NAMALWA (cell line): ENCODE measurements around the gene EAF1.
"Not testable (repeated sequence)": the region's sequence is repeated elsewhere in the genome, so short reads cannot be mapped to it uniquely, and the experiment has no call there.

ENCODE experiments used
- DNase-seq: peaks from one replicate; pipeline ENCODE4 v3.0.0-alpha.2; 2015; ENCODE audit warnings: low spot score

The EAF1 gene

DNA sequence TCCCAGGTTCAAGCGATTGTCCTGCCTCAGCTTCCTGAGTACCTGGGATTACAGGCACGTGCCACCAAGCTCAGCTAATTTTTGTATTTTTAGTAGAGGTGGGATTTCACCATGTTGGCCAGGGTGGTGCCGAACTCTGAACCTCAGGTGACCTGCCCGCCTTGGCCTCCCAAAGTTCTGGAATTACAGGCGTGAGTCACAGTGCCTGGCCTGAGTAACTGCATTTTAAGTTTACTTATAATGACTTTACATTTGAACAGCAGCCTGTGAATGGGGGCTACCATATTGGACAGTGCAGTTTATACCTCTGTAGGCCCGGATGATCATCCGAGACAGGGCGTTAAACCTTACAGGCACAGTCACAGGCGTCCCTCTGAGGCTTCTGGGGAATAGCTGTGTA is 24.8 kb downstream of the EAF1 start:
- no peak for DNase-seq

DNA sequence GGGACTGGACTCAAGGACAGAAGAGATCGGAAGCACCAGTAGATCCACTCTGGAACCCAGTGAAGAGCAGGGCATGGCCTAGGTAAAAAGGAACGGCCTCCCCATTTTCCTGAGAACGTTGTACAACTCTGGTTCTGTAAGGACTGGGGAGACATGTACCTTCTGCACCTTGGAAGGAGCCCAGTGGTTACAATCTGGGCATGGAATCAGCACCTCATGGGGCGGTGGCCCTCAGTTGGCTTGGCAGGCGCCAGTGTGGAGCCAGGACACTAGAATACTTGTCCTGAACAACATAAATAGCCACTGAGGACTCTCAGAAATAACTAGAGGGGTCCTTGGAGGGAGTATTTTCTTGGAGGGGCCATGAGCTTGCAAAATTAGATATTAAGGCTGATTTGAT is 25.6 kb downstream of the EAF1 start:
- DNase-seq, result no peak

DNA sequence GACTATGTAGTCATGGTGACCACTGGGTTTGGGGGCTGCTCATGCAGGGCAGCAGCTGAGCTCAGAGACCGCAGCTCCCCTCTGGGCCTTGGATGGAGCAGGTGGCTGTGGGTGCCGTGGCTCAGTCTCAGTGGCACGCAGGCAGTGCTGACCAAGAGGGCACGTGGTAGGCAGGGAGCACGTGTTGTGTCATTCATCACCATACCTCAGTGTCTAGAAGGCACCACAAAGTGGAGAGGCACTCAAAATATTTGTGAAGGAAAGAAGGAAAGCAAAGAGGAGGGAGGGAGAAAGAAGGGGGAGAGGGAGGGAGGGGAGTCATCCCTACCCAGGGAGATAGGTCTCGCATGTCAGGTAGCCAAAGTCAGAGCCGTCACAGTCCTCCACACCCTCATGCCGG is 26.1 kb downstream of the EAF1 start:
- DNase-seq, result no peak

DNA sequence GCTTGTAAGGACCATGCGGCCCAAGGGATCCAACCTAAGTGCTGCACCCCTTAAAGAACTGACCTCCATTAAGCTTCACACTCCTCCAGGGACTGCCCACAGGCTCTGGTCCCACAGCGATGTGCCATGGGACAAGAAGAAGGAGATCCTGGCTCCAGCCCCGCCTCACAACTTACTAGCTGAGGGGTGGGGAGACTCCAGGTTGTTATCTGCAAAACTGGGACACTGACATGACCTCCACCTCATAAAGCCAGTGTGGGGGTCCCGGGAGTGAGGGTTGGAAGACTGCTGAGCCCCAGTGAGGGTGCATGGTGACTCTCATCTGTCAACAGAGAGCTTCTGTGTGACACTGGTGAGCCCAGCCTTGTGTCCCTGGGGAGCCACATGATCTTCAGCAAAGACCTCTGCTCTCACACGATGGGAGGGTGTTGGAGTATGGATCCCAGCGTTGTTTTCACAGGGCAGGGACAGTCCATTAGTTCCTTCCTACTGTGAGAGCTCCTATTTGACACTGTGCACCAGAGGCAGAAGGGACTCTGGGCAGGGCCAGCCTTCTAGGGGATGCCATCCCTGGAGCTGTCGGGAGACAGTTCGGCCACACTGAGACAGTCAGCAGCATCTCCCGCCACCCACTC is 26.7 kb downstream of the EAF1 start:
- DNase-seq, result no peak

DNA sequence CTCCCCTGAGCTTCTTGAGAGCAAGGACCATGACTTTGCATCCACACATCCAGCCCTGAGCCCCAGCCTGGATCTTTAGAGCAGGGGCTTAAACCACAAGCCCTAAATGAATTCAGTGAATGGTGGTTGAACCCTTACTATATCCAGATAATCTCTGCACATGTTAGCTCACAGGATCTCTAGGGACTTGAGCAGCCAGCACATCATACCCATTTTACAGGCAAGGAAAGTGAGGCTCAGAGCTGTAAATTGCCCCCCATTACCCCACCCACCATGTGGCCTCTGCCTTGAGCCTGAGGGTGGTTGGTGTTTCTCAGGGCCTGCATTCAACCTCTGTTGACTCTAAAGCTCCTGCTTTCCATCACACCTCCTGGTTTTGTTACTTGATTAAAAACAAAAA is 27.6 kb downstream of the EAF1 start:
- no peak for DNase-seq

DNA sequence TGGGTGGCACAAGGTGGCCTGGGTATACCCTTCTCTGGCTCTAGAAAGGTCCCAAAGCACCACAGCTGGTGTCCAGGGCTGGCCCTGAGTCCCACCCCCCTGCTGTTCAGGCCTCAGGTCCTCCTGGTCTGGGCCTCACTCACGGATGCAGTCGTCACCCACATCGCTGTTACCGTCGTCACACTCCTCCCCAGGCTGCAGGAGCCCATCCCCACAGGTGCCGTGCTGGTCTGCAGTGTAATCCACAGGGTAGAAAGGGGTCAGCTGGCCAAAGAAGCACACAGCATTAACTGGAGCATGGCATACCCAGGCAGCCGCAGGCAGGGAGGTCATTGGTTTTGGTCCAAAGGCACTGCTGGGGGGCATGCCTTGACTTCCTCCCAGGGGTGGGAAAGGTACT is 28.4 kb downstream of the EAF1 start:
- no peak for DNase-seq

DNA sequence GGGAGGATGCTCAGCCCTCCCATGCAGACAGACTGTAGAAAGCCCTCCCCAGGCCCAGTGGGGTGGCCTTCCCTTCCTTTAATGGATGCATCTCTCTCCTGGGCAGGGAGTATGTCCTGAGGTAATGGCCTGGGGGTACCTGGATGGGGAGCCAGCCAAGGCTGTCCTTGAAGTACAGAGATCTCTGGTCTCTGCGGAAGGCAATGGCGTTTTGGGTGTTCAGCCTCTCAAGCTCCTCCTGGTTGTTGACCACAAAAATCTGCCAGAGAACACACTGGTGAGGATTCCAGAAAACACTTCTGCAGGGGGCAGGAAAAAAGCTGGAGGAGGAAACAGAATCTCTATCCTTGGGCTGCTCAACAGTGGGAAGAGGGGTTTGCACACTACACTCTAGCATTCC is 28.9 kb downstream of the EAF1 start:
- no peak for DNase-seq

DNA sequence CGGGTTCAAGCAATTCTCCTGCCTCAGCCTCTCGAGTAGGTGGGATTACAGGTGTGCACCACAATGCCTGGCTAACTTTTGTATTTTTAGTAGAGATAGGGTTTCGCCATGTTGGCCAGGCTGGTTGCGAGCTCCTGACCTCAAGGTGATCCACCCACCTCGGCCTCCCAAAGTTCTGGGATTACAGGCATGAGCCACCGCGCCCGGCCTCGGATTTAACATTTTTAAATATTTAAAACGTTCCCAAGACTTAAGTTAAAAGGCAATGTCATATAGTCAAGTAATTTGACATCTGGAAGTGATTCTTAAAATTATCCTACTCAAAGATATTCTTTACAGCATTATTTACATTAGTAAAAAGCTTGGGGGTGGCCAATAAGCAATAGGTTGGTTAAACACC is 29.5 kb downstream of the EAF1 start:
- DNase-seq, result not testable (repeated sequence)

DNA sequence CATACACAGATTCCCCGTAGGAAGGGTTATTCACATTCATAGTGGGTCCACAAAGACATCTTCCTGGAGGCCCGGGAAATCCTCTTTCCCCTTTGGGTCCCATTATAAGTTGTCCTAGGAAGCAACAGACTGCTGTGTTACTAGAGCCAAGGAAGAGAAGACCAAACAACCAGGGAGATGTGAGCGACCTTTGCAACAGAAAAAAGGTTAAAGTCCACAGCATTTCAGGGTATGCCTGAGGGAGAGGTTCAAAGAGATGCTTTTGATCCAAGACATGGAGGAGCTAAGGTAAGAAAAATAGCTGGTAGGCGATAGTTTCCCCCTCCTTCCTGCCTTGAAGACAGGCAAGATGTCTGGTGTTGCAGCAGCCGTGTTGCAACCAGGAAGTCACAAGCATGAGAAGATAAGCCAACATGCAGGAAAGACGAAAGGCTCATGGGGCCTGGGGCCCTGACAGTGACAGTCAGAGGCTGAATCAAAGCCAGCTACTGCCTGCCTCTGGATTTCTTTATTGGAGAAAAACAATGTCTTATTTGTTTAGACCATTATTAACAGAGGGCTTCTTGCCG is 30.9 kb downstream of the EAF1 start:
- no peak for DNase-seq

DNA sequence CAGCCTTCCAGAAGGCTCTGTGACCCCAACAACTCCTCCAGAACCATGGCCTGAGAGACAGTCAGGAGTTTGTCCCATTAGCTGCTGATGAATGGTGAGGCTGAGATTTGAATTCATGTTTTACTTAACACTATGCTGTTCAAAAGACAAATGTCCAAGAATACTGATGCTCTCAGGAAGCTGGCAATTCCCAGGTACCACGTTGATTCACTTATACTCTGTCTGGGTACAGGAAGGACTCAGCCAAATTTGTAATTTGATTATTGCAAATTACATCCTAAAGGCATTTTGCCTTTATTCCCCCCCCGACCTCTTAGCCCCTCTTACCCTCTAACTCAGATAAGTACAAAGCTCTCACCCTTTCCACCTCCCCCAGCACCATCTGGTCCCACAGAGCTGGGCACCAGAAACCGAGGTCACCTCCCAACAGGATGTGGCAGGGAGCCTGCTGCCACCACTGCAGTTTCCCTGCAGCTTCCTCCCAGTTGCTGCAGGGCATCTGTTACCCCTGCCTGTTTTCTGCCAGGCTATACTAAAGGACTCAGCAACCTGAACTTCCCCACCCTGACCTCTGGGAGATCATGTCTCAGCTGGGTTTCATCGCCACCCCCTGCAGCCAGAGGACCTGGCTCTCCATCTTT is 33.6 kb downstream of the EAF1 start:
- peak; percentile 13 for DNase-seq

DNA sequence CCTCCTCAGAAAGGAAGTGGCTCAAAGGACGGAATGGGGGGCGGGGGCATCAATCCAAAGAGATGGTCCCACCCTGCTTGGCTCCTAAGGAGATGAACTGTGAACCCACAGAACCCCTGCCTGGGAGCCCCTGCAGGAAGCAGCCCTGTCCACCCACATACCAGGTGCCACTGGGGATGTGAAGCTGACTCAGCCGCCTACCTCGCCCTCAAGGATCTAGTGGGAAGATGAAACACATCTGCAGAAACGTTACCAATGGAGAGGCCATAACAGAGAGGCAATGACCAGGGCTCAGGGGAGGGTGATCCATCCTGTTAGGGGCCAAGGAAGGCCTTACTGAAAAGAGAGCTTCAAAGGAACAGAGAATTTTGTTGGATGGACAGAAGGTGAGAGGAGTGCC is 35.1 kb downstream of the EAF1 start:
- DNase-seq, result no peak

DNA sequence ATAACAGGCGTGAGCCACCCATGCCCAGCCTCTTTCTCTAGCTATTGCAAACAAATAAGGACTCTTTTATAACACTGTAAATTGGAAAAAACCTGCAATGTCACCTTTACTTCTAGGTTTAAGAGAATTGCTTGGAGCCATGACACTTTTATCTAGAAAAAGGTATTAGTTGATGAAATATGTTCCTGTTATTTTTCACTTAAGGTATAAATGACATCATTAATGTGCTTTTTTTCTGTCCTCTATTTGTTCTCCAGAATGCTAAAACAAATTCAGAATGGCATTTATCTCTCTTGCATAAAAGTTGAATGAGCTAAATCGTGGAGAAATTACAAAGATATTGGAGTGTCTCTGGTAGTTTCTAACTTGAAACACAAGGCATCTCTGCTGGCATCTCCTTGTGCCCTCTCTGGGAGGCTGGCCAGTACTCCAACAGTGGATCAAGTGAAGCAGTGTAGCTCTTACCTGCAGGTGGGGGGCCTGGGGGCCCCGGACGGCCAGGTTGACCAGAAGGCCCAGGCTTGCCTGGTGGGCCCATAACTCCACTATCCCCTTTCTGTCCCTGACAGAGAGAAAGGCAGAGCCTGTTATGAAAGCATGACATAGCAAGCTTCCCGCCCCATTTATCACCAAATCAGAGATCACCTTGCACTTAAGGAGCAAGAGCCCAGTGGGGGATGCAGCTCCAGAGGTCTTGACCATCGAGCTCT is 38.6 kb downstream of the EAF1 start:
- no peak for DNase-seq

DNA sequence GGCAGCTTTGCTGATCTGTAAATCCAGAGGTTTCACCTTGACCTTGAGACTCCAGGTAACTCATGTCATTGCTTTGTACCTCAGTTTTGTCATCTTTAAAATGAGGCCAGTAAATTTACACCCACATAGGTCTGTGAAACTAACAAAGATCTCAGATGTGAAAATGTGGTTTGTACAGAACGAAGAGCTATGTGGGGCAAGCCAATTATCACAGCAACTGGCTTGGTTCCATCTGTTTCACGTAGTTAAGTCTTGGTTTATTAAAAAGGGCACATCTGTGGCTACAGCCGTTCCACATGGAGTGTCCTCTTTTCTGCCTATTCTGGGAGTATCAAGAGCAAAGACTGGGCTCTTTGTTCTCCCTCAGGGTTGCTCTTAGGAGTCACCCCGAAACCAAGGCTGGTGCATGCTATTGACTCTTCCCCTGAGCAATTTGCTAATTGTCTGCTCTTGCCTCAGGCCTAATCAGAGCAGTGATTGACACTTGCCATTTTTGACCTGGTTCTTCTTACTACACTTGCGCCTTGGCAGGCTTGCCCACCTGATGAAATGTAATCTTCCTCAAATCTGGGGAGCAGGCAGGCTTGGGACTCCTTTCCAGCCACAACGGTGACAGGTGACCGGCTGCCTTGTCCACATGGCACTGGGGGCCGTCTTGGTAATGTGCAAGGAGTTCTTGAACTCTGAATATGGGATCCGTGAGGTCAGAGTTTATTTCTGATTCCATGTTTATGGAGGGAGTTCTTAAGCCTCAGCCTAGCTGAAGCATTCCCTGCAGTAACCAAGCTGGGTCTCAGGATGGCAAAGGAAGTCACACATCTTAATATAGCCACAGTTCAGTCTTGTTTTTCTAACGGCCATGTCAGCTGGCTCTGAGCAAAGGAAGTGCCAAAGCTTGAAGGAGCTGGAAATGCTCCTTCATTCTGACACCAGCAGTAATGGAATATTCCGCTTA is 40.1 kb downstream of the EAF1 start:
- DNase-seq, result no peak

DNA sequence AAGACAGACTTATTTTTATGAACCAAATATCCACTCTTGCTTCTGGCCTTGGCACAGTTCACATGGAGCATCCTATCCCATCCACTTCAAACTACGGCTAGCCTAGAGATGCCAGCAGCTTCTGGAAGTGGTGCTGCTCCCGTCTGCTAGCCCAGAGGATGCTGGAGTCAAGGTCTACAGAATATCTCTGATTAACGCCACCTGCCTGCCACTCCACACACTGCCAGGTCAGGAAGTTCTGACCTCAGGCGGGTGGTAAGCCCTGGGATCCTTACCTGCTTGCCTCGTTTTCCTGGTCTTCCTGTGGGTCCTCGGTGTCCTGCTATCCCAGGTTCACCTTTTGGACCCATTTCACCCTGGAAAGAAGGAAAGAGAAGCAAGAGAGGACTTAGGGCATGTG is 42.9 kb downstream of the EAF1 start:
- DNase-seq, result no peak

DNA sequence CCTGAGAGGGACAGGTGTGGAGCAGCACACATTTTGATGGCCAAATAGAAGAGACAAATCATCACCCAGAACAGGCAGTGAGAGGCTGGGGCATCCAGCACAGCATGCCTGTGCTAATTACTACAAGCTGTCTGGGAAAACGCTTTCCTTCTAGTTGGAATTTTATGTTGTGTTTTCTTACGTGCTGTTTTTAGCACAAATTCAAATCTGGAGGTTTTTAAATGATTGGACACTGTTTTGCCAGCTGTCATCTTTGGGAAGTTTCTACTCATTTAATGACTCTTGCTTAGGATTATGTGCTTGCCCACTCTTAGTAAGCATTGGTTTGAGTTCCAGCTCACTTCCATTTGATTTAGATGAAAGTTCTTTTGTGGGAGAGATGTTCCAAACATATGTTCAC is 43.5 kb downstream of the EAF1 start:
- DNase-seq, result no peak

DNA sequence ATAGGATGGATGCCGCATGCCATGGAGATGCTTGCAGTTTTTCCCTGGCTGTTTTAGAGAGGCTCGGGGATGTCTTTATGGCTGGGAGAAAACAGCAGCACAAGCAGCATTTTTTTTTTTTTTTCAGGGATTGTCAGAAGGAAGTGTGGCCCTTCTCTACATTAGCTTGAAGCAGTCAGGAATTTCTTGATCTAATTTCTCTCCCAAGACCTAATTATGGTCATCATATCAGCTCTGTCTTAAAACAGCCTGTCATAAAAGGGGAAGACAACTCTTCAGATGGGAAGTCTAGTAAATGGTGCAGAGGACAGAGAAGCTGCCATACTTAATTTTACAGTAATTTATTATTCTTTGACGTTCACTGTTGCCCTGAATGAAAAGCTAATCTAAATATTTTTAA is 44.5 kb downstream of the EAF1 start:
- DNase-seq, result no peak

DNA sequence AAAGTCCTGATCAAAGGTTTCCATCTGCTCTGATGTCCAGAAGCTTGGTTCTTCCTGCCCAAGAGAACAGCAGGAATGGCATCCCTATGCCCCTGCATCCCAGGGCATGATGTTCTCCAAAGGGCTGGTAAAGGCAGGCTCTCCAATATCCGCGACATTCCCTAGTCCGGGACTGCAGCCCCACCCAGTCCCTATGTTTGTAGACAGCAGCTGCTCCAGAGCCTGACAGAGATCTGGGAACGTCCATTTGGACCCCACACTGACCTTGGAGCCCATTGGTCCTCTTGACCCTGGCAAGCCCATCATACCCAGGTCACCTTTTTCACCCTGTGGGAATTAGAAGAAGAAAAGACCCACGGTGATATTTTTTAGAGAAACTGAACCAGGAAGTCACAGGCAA is 47.8 kb downstream of the EAF1 start:
- DNase-seq, result no peak

DNA sequence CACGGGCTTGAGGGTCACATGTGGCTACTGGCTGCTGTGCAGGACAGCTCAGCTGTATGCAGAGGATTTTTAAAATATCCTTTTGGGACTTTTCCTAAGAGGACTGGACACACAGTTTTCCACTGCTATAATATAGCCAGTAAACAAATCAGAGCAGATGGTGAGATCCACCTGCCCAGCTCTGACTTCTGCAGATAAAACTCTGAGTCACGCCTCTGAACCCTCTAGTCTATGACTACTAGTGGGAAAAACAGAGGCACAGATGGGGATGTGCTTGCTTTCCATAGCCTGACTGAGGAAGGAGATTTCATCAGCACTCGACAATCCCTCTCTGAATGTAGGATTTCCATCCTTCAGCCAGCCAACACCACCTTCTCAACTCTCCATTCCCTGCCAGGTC is 49.0 kb downstream of the EAF1 start:
- DNase-seq, result no peak

DNA sequence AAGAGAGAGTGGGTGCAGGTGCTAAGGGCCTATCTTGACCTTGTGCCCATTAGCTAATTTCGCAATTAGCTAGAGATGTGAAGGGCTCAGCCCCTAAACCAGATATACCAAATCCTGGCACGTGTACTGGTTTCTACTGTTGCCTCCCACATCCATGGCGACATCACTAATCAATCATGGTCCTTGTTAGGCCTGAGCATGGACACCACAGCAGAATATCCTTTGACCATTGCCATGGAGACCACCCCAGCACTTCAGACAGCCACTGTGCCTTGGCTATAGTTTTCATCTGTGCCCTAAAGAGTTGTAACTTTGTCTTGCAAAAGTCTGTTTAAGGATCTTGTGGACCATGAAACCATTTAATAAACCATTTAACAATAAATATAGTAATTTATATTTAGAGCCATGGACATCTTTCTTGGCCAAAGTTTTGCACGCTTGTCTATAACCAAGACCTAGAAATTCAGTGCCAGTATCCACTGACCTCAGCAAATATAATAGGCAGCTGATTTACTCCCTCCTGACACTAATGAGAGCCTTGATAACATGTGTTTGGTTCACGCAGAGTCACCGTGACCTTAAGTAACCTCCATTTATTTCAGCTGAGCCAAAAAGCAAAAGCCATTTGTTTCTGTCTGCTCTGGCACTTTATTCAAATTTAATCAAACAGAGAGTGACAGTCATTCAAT is 50.7 kb downstream of the EAF1 start:
- no peak for DNase-seq

DNA sequence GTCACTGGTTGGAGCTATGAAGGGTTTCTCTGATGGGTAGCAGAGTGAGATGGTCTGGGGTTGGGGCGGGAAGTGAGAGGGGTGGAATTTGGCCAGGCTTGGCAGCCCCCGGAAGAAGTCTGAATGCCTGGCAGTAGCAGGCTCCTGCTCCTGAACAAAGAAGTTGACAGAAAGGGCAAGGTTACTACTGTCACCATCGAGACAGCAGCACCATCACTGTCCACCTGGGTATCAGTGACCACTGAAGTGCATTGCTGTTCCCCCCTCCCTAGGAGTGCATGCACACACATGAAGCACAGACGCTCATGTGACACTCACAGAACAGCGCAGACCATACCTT is 51.2 kb downstream of the EAF1 start:
- DNase-seq, result no peak

DNA sequence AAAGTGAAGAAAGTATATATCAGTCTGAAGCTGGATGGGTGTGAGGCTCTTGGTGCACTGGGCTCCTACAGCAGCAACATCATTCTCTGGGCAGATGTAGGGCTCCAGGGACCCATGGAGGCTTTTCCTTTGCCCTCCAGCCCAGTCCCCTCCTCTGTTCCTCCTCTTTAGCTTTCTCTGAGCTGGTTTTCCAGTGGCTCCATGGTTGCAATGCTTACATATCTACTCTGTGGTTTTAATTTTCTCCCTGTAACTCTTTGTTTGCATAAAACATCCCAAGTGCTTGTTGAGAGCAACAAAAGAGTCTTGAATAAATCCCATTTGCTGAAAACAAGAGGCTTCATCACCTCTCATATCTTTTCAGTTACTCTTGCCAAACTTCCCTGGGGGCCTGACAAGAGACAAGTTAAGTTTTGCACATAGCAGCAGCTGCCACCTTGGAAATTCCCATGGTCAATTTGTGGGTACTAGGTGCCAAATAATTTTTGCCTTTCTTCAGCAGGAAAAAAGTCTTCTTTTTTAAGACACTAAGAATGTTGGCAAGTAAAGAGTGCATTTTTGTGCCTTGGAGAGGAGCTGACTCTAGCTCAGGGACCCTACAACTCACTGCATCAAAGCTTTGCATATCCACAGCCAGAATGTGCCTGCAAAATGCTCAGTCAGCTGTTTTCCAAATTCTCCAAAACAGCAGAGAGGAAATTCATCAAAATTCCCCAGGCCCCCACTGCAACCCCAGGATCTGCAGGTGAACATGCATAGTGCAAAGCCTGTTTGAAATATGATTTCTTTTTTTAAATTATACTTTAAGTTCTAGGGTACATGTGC is 52.2 kb downstream of the EAF1 start:
- DNase-seq, result no peak
